PC-3 (cell line): ENCODE measurements around the gene AGPAT4. TPM values are rescaled to one million over a fixed set of nuclear protein-coding genes. Genes with fewer than 3 reads are reported as not detected.
A peak's percentile ranks its signal among the peaks of the same experiment; 100 is the strongest.

ENCODE experiments used
- ATAC-seq: fragments of 200-7000 bp; cut with Tn5 transposase; 2 replicates; pipeline ENCODE4 v1.9.1; 2020; ENCODE audit warnings: mild to moderate bottlenecking, moderate library complexity
- BruUV-seq: library from RNA; stranded (reverse); fragments of 400-500 nt; replicated peaks from 2 replicates; lab custom pipeline; 2021; lab: Mats Ljungman, UMichigan
- CTCF ChIA-PET: fragments of 300-600 bp; sonication (Branson Sonifier 250); formaldehyde crosslinking; loops from one replicate; lab custom pipeline; 2022; ENCODE audit warnings: antibody characterized with exemption; lab: Charles Lee
- POLR2A ChIA-PET: fragments of 300-600 bp; sonication (Branson Sonifier 250); formaldehyde crosslinking; loops from one replicate; lab custom pipeline; 2022; ENCODE audit warnings: antibody characterized with exemption; ENCODE audit not compliant: unreplicated experiment; lab: Charles Lee
- DNase-seq: peaks from one replicate; pipeline ENCODE4 v3.0.0-alpha.2; 2015
- H2AFZ ChIP-seq: fragments of 300-600 bp; sonication (generic); 2 replicates; pipeline ENCODE4 v1.6.0; 2016; ENCODE audit warnings: antibody characterized with exemption, low read length
- H3F3A ChIP-seq: fragments of 300-600 bp; sonication (generic); one replicate; pipeline ENCODE4 v1.6.0; 2017; ENCODE audit warnings: antibody characterized with exemption, low read length, control low read depth, mild to moderate bottlenecking; ENCODE audit not compliant: unreplicated experiment
- H3K27ac ChIP-seq: fragments of 300-600 bp; sonication (generic); 2 replicates; pipeline ENCODE4 v1.5.1; 2016; ENCODE audit warnings: mild to moderate bottlenecking, low read length
- H3K27me3 ChIP-seq: fragments of 300-600 bp; sonication (generic); 2 replicates; pipeline ENCODE4 v1.6.1; 2016; ENCODE audit warnings: low read length, mixed read lengths
- H3K36me3 ChIP-seq: fragments of 300-600 bp; sonication (generic); 2 replicates; pipeline ENCODE4 v1.6.1; 2016; ENCODE audit warnings: low read depth, mixed run types, low read length, mixed read lengths
- H3K4me1 ChIP-seq: fragments of 300-600 bp; sonication (generic); 2 replicates; pipeline ENCODE4 v1.5.1; 2016; ENCODE audit warnings: low read length; ENCODE audit not compliant: insufficient read depth
- H3K4me2 ChIP-seq: fragments of 300-600 bp; sonication (generic); 2 replicates; pipeline ENCODE4 v1.6.0; 2016; ENCODE audit warnings: low read length
- H3K4me3 ChIP-seq: fragments of 300-600 bp; sonication (generic); 2 replicates; pipeline ENCODE4 v1.5.1; 2016; ENCODE audit warnings: mild to moderate bottlenecking, low read length, mixed read lengths
- H3K79me2 ChIP-seq: fragments of 300-600 bp; sonication (generic); 2 replicates; pipeline ENCODE4 v1.6.1; 2017; ENCODE audit warnings: low read length, mixed read lengths
- H3K9ac ChIP-seq: fragments of 300-600 bp; sonication (generic); 2 replicates; pipeline ENCODE4 v1.6.0; 2016; ENCODE audit warnings: mild to moderate bottlenecking, low read length
- H3K9me2 ChIP-seq: fragments of 300-600 bp; sonication (generic); replicated peaks from 2 replicates; pipeline ENCODE4 v1.6.1; 2016; ENCODE audit warnings: mixed run types, low read length, mixed read lengths
- H3K9me3 ChIP-seq: fragments of 300-600 bp; sonication (generic); 2 replicates; pipeline ENCODE4 v1.6.1; 2016; ENCODE audit warnings: low read length, mixed read lengths
- H4K20me1 ChIP-seq: fragments of 300-600 bp; sonication (generic); 2 replicates; pipeline ENCODE4 v1.6.1; 2016; ENCODE audit warnings: low read length, mixed read lengths
- EZH2 ChIP-seq: fragments of 300-600 bp; sonication (generic); IDR thresholded peaks from one replicate; pipeline ENCODE4 v1.6.1; 2017; ENCODE audit warnings: antibody characterized with exemption, mild to moderate bottlenecking, low read length; ENCODE audit not compliant: unreplicated experiment
- EZH2phosphoT487 ChIP-seq: fragments of 300-600 bp; sonication (generic); IDR thresholded peaks from 2 replicates; pipeline ENCODE4 v1.6.1; 2018; ENCODE audit warnings: mild to moderate bottlenecking, antibody characterized with exemption, low read length, borderline replicate concordance
- intact Hi-C: fragments of 100-400 bp; cut with micrococcal nuclease; formaldehyde crosslinking; loops from 2 replicates; pipeline ENCODE4 v1.9.0; 2023
- total RNA-seq: library from RNA; depleted of rRNA; stranded (reverse); fragments of >200 nt; gene quantifications from 2 replicates; pipeline ENCODE4 v1.2.3, GENCODE V29; 2014
- TF ChIP-seq, protein P1 (sequence below): fragments of 300-600 bp; sonication (generic); conservative IDR thresholded peaks from 2 replicates; pipeline ENCODE4 v1.5.1; 2017; ENCODE audit warnings: antibody characterized with exemption, low read depth, mild to moderate bottlenecking, low read length

AGPAT4 gene
- total RNA-seq, 1 experiment from 2014 or later: 3.8 TPM

DNA sequence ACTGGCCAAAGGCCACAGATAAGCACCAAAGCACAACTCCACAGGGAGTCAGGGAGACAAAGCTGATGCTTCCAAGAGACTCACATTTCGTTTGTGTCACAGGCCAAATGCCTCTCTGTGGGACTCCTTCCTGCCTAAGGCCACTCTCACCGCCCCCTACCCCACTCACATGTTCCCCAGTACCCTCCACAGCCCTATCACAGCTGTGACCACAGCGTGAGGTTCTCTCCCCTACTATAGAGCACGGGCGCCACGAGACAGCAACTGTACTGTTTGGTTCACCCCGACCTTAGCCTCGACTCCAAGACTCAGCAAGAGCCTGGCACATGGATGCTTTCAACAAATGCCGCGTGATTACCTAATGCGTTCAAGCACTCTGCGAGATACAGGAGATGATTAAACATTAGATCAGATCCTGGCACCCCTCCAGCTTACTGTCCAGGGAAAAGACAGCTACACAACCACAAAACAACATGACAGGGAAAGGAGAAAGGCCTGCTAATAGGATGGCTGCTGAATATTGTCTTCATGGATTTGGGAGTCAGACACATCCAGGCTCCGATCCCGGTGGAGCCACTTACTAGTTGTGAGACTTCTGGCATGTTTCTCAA lies 105.5 kb downstream of the AGPAT4 start:
- intact Hi-C loops: loop anchor here (5.0 kb wide), 1 partner anchor 104 kb away; the partner anchor contains the start of gene AGPAT4

GRCh38 chr6:161166677-161167076 lies 107.2 kb downstream of the AGPAT4 start:
- ATAC-seq (no peak), DNase-seq (no peak)
- intact Hi-C loops: loop anchor here (5.0 kb wide), 1 partner anchor 106 kb away; the partner anchor contains the start of gene AGPAT4
- BruUV-seq: no TSS peak
- Histone ChIP-seq H3K27ac (no peak overlapping the region), H3K79me2 (no peaks in the 10 kb centered on the region), H3K27me3 (no peaks in the 10 kb centered on the region), H3K4me1 (peaks cover 15% of the 10 kb centered on the region), H4K20me1 (no peaks in the 10 kb centered on the region), H3K4me3 (no peak overlapping the region), H2AFZ (no peak overlapping the region), H3K9me3 (no peaks in the 10 kb centered on the region), H3K36me3 (no peaks in the 10 kb centered on the region), H3K9ac (no peak overlapping the region), H3K9me2 (no peaks in the 10 kb centered on the region), H3F3A (no peaks in the 10 kb centered on the region), H3K4me2 (no peak overlapping the region)
- ChIA-PET POLR2A (no interaction called here), CTCF (no interaction called here)
- TF ChIP-seq EZH2phosphoT487 (no peak), EZH2 (no peak)
- TF ChIP-seq, protein P1, sequence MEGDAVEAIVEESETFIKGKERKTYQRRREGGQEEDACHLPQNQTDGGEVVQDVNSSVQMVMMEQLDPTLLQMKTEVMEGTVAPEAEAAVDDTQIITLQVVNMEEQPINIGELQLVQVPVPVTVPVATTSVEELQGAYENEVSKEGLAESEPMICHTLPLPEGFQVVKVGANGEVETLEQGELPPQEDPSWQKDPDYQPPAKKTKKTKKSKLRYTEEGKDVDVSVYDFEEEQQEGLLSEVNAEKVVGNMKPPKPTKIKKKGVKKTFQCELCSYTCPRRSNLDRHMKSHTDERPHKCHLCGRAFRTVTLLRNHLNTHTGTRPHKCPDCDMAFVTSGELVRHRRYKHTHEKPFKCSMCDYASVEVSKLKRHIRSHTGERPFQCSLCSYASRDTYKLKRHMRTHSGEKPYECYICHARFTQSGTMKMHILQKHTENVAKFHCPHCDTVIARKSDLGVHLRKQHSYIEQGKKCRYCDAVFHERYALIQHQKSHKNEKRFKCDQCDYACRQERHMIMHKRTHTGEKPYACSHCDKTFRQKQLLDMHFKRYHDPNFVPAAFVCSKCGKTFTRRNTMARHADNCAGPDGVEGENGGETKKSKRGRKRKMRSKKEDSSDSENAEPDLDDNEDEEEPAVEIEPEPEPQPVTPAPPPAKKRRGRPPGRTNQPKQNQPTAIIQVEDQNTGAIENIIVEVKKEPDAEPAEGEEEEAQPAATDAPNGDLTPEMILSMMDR: no peak

More for the DNA sequence above, 105.5 kb downstream of the AGPAT4 start:
- H3K36me3 ChIP-seq: no peaks in the 10 kb centered on the region
- no peak for TF ChIP-seq EZH2phosphoT487
- TF ChIP-seq, protein P1: no peak
- TF ChIP-seq EZH2: no peak
- H3K4me3 ChIP-seq: no peak overlapping the region
- no peaks in the 10 kb centered on the region for H3K27me3 ChIP-seq
- H3F3A ChIP-seq: no peaks in the 10 kb centered on the region
- BruUV-seq: no TSS peak
- peaks cover 15% of the 10 kb centered on the region for H3K4me1 ChIP-seq
- peak overlapping the region; percentile 35 for H3K9ac ChIP-seq
- H3K27ac ChIP-seq: peak overlapping the region; percentile 78
- H4K20me1 ChIP-seq: no peaks in the 10 kb centered on the region
- ATAC-seq (peak; percentile 92), DNase-seq (peak; percentile 96)
- H3K79me2 ChIP-seq: no peaks in the 10 kb centered on the region
- peak overlapping the region; percentile 40 for H2AFZ ChIP-seq
- CTCF ChIA-PET: interaction anchor here (0.7 kb wide), 1 partner anchor 670 kb away, joined by 3 read pairs; no protein-coding TSS in a partner anchor
- no peaks in the 10 kb centered on the region for H3K9me2 ChIP-seq
- no peaks in the 10 kb centered on the region for H3K9me3 ChIP-seq
- H3K4me2 ChIP-seq: peak overlapping the region; percentile 56; the same call in 1 of the 2 replicates
- POLR2A ChIA-PET: no interaction called here

DNA sequence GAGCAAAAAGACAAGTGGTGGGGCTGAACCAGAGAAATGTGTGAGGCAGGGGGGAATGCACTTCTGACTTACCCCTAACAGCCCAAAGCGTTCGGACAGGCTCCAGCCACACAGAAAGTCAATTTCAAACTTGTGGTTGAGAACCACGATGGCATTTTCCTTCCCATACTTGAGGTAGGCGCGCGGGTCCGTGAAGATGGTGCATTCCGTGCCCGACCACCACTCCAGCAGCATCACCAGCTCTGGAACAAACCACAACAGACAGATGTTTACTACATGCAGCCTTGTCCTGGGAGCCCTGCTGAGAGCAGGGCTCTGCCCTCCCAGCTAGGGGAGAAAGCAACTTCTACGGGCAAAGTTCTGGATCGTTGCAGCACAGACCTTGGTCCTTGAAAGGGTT lies 107.7 kb downstream of the AGPAT4 start:
- Histone ChIP-seq H3K4me1 (peaks cover 15% of the 10 kb centered on the region), H3K36me3 (no peaks in the 10 kb centered on the region), H3K4me2 (no peak overlapping the region), H3K27me3 (no peaks in the 10 kb centered on the region), H3F3A (no peaks in the 10 kb centered on the region), H4K20me1 (no peaks in the 10 kb centered on the region), H2AFZ (no peak overlapping the region), H3K27ac (no peak overlapping the region), H3K9me2 (no peaks in the 10 kb centered on the region), H3K79me2 (no peaks in the 10 kb centered on the region), H3K4me3 (no peak overlapping the region), H3K9me3 (no peaks in the 10 kb centered on the region), H3K9ac (no peak overlapping the region)
- CTCF ChIA-PET: no interaction called here
- ATAC-seq: no peak
- intact Hi-C loops: loop anchor here (5.0 kb wide), 1 partner anchor 106 kb away; the partner anchor contains the start of gene AGPAT4
- POLR2A ChIA-PET: no interaction called here
- DNase-seq: no peak
- BruUV-seq: no TSS peak
- TF ChIP-seq EZH2 (no peak), EZH2phosphoT487 (no peak)
- TF ChIP-seq, protein P1: no peak
